Mesodermal cell (in vitro differentiated cells): ENCODE measurements around the gene OSBPL3.
"Not testable (repeated sequence)": the region's sequence is repeated elsewhere in the genome, so short reads cannot be mapped to it uniquely, and the experiment has no call there.

Experiments used
- H3K27ac ChIP-seq: 2 replicates; pipeline ENCODE4 v1.7.0; 2013; ENCODE audit warnings: mild to moderate bottlenecking, low read depth, low read length, moderate library complexity; ENCODE audit not compliant: severe bottlenecking
- H3K36me3 ChIP-seq: 2 replicates; pipeline ENCODE4 v1.7.1; 2013; ENCODE audit warnings: mild to moderate bottlenecking, low read length, moderate library complexity; ENCODE audit not compliant: control insufficient read depth, insufficient read depth
- H3K4me1 ChIP-seq: one replicate; pipeline ENCODE4 v1.7.1; 2013; ENCODE audit warnings: mild to moderate bottlenecking, low read length; ENCODE audit not compliant: insufficient read depth, control insufficient read depth, poor library complexity, severe bottlenecking
- H3K4me3 ChIP-seq: 2 replicates; pipeline ENCODE4 v1.7.0; 2013; ENCODE audit warnings: low read length, control low read depth, mild to moderate bottlenecking; ENCODE audit not compliant: insufficient read depth, poor library complexity, severe bottlenecking; ENCODE audit errors: extremely low read depth
- H3K9me3 ChIP-seq: 2 replicates; pipeline ENCODE4 v1.7.1; 2013; ENCODE audit warnings: mild to moderate bottlenecking, low read length, moderate library complexity; ENCODE audit not compliant: control insufficient read depth
- WGBS, 2 experiments: methylation state at CpG; one replicate each; pipeline ENCODE4 v1.1.5; 2013; ENCODE audit warnings: missing lambda C conversion rate in 2 of 2; ENCODE audit not compliant: insufficient coverage in 2 of 2; 5-methylcytosine and 5-hydroxymethylcytosine counted together

Gene OSBPL3

DNA sequence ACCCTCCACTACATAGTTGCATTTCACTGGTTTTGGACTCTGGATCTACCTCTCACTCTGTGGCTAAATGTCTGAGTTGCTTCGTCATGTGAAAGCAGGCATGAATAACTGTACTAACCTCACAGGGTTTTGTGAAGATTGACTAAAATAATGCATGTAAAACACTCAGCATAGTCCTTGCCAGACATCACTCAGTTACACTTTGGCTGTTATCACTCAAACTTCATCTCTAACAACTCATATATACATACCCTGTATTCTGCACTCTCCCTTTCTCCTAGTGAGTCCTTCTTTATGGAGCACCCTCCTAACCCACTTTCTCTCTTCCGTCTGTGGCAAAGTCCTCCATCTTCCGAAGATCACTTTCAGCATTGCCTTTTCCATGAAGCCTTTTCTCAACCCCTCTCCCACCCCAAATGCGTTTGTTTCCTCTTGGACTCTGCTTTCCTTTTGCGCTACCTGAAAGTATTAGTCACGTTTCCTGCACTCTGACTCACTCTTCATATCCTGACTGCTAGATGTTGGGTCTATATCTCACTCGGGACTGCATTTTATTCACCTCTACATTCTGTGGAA is 72.6 kb downstream of the OSBPL3 start:
- no peak overlapping the region for H3K4me3 ChIP-seq
- H3K36me3 ChIP-seq: peaks cover 10% of the 10 kb centered on the region
- H3K9me3 ChIP-seq: no peaks in the 10 kb centered on the region
- WGBS, 2 experiments: 83% methylated on average over 6 to 7 of the region's 7 CpGs
- peaks cover 40% of the 10 kb centered on the region for H3K4me1 ChIP-seq
- H3K27ac ChIP-seq: peak overlapping the region; percentile 37

- Histone ChIP-seq H3K9me3 (no peaks in the 10 kb centered on the region), H3K4me1 (peaks cover 34% of the 10 kb centered on the region), H3K4me3 (no peak overlapping the region), H3K36me3 (peaks cover 10% of the 10 kb centered on the region), H3K27ac (no peak overlapping the region)
- WGBS, 2 experiments: 83 to 92% methylated on average over 1 of the region's 4 CpGs
These were observed 73.8 kb downstream of the OSBPL3 start for GRCh38 chr7:24905996-24906770.

DNA sequence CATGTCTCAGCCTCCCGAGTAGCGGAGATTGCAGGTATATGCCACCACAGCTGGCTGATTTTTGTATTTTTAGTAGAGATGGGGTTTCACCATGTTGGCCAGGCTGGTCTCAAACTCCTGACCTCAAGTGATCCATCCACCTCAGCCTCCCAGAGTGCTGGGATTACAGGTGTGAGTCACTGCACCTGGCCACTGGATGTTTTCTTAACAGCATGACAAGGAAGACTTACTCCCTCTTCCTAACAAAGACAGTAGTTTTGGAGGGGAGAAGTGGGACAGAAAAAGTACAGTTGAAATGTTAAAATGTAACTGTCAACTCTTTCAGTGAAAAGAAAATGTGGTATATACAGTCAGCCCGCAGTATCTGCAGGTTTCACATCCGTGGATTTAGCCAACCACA is 76.0 kb downstream of the OSBPL3 start:
- H3K36me3 ChIP-seq, H3K4me3 ChIP-seq, H3K27ac ChIP-seq, H3K9me3 ChIP-seq: not testable (repeated sequence)
- H3K4me1 ChIP-seq: peaks cover 26% of the 10 kb centered on the region
- WGBS, 2 experiments: 90% methylated on average over 2 of the region's 4 CpGs; no CpG with 5 or more reads in 1 of the 2 experiments

- WGBS, 2 experiments: 89 to 96% methylated on average over 3 of the region's 3 CpGs
- Histone ChIP-seq H3K36me3 (peaks cover 10% of the 10 kb centered on the region), H3K27ac (no peak overlapping the region), H3K4me1 (peaks cover 24% of the 10 kb centered on the region), H3K9me3 (no peaks in the 10 kb centered on the region), H3K4me3 (no peak overlapping the region)
These were observed 76.4 kb downstream of the OSBPL3 start for GRCh38 chr7:24903559-24903958.

- Histone ChIP-seq H3K4me3 (no peak overlapping the region), H3K27ac (no peak overlapping the region), H3K9me3 (no peaks in the 10 kb centered on the region), H3K36me3 (peaks cover 10% of the 10 kb centered on the region), H3K4me1 (peaks cover 18% of the 10 kb centered on the region)
- 100% methylated on average over 1 of the region's 2 CpGs; no CpG with 5 or more reads in 1 of the 2 experiments for WGBS, 2 experiments
These were observed 77.0 kb downstream of the OSBPL3 start for GRCh38 chr7:24902931-24903330.

DNA sequence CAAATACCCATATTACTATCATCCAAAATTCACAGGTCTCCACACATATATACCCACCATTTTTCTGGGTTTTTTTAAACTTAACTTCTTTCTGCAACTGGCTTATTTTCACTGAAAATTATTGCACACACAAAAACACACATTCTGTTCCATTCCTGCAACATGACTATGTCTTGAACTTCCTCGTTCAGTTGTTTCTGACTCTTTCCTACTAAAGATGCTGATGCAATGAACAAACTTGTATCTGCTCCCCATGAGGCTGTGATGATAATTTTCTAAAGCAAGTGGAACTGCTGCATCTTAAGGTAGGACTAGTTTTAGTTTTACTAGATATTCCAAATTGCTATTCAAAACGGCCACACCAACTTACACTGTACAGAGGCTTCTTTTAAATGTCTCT is 77.7 kb downstream of the OSBPL3 start:
- WGBS, 2 experiments: 80 to 100% methylated on average over 1 of the region's 2 CpGs
- Histone ChIP-seq H3K27ac (no peak overlapping the region), H3K9me3 (no peaks in the 10 kb centered on the region), H3K4me3 (no peak overlapping the region), H3K4me1 (peaks cover 12% of the 10 kb centered on the region), H3K36me3 (peaks cover 10% of the 10 kb centered on the region)

DNA sequence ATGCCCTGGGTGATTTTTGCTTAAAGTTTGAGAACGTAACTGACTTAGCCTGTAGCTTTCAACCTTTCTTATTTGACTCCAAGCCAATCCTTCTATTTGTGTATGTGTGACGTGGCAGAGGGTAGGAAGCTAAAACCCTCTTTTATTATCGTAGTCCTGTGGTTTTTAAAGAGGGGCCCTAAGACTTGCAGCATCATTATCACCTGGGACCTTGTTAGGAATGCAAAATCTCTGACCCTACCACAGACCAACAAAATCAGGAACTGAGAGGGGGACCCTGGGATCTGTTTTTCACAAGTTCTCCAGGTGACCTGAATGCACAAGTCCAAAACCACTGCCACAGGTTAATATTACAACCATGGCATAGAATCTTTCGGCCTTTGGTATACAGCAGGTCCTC is 80.1 kb downstream of the OSBPL3 start:
- H3K9me3 ChIP-seq: no peaks in the 10 kb centered on the region
- peaks cover 3% of the 10 kb centered on the region for H3K4me1 ChIP-seq
- no peak overlapping the region for H3K27ac ChIP-seq
- peaks cover 1% of the 10 kb centered on the region for H3K36me3 ChIP-seq
- WGBS, 2 experiments: 90% methylated on average over 2 of the region's 4 CpGs; no CpG with 5 or more reads in 1 of the 2 experiments
- H3K4me3 ChIP-seq: no peak overlapping the region

GRCh38 chr7:24899161-24899560 is 80.8 kb downstream of the OSBPL3 start:
- Histone ChIP-seq H3K27ac (no peak overlapping the region), H3K9me3 (no peaks in the 10 kb centered on the region)
- no CpG with 5 or more reads among the region's 1 CpG for WGBS, 2 experiments

DNA sequence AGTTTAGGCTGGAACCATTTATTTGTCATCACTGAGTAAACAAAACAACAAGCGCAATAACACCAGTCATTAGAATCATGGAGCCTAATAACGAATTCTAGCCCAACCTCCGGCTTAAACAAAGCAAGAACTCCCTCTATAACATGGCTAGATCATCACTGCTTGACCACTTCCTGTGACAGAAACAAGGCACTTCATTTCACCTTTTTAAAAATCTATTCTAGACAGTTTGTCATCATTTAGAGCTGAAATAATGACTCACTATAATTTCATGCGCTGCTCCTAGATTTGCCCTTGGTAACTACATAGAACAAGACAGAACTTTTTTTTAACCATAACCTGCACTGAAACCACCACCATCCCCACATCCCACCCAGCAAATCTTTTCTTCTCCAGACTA is 81.3 kb downstream of the OSBPL3 start:
- WGBS, 2 experiments: 94 to 96% methylated on average over 3 to 4 of the region's 4 CpGs
- H3K4me1 ChIP-seq: peaks cover 7% of the 10 kb centered on the region
- H3K27ac ChIP-seq: no peak overlapping the region
- H3K4me3 ChIP-seq: no peak overlapping the region
- no peaks in the 10 kb centered on the region for H3K36me3 ChIP-seq
- H3K9me3 ChIP-seq: no peaks in the 10 kb centered on the region

More at GRCh38 chr7:24899161-24899560, 80.8 kb downstream of the OSBPL3 start:
- H3K4me1 ChIP-seq: peaks cover 7% of the 10 kb centered on the region
- H3K4me3 ChIP-seq: no peak overlapping the region
- no peaks in the 10 kb centered on the region for H3K36me3 ChIP-seq

- WGBS, 2 experiments: 86 to 93% methylated on average over 3 of the region's 4 CpGs
- peaks cover 4% of the 10 kb centered on the region for H3K36me3 ChIP-seq
- peaks cover 7% of the 10 kb centered on the region for H3K4me1 ChIP-seq
- H3K9me3 ChIP-seq: no peaks in the 10 kb centered on the region
- H3K4me3 ChIP-seq: no peak overlapping the region
- H3K27ac ChIP-seq: no peak overlapping the region
These were observed 83.9 kb downstream of the OSBPL3 start for GRCh38 chr7:24896031-24896501.
